ENCODE results near the gene RAB29. TPM values are rescaled to one million over a fixed set of nuclear protein-coding genes. Genes with fewer than 3 reads are reported as not detected.

RAB29 gene
- total RNA-seq, 4 donors from 2014 or later: 8.3 to 96.6 (median 22.0) TPM

DNA sequence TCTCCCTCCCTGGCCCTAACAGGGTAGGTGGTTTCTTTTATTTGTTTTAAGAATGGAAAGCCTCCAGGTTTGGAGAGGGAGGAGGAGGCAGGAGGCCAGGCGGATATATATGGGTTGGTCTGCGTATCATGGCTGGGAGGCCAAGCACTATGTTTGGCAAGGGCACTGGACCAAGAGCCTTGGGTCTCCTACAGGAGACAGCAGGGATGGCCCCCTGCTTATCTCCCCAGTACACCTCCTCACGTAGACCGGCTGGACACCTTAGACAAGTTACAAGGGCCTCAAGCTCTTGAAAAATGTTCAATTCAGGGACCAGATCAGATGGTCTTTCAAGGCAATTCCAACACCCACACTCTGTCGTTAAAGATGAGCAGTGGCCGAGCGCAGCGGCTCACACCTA is 26.8 kb upstream of the RAB29 start:
- no peak overlapping the region for H3K27ac ChIP-seq
- peaks cover 0 to 19% (median 0%) of the 10 kb centered on the region in 3 donors for H3K36me3 ChIP-seq
- DNase-seq: no peak
- no peaks in the 10 kb centered on the region for H3K9me3 ChIP-seq
- no peak overlapping the region for H3K4me3 ChIP-seq
- TF ChIP-seq POLR2A (IDR thresholded peaks at IDR 0.05): no peak
- TF ChIP-seq, protein P1, sequence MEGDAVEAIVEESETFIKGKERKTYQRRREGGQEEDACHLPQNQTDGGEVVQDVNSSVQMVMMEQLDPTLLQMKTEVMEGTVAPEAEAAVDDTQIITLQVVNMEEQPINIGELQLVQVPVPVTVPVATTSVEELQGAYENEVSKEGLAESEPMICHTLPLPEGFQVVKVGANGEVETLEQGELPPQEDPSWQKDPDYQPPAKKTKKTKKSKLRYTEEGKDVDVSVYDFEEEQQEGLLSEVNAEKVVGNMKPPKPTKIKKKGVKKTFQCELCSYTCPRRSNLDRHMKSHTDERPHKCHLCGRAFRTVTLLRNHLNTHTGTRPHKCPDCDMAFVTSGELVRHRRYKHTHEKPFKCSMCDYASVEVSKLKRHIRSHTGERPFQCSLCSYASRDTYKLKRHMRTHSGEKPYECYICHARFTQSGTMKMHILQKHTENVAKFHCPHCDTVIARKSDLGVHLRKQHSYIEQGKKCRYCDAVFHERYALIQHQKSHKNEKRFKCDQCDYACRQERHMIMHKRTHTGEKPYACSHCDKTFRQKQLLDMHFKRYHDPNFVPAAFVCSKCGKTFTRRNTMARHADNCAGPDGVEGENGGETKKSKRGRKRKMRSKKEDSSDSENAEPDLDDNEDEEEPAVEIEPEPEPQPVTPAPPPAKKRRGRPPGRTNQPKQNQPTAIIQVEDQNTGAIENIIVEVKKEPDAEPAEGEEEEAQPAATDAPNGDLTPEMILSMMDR (IDR thresholded peaks at IDR 0.05): no peak
- H3K4me1 ChIP-seq: peaks cover 0 to 10% (median 0%) of the 10 kb centered on the region in 4 donors
- H3K27me3 ChIP-seq: no peaks in the 10 kb centered on the region

DNA sequence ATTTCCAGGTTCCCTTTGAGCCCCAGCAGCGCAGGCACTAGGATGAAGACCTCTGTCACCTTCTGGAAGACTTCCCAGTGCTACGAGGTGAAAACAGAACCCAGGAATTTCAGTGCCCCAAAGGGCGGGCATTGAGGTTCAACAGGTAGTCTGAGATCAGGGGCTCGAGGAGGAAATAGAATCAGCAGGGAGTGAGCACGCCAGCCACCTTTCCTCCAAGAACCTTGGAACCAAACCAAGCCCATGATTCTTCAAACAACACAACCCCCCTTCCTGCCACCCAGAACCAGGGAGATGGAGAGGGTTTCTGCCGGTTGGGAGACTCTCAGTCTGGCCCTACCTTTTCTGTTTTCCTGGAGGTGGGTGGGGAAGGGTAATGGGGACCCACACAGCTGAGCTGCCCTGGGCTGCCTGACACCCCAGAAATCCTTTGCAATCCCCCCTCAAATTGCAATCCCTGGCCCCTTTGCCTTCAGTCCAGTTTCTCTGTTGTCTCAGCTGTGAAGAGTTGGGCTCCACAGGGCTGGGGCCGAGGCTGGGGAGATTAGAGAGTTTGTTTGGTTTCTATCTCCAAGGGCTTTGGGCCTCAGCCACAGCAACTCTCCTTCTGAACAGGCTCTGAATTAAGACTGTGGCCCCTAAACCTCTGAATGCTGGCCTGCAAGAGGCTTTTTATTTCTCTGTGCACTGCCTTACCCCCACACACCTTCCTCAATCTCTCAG is 25.9 kb upstream of the RAB29 start:
- Histone ChIP-seq H3K4me3 (no peak overlapping the region), H3K36me3 (peaks cover 0 to 22% (median 0%) of the 10 kb centered on the region in 3 donors), H3K27me3 (no peaks in the 10 kb centered on the region), H3K27ac (no peak overlapping the region), H3K4me1 (peaks cover 0 to 6% (median 0%) of the 10 kb centered on the region in 4 donors), H3K9me3 (no peaks in the 10 kb centered on the region)
- no peak for TF ChIP-seq POLR2A (IDR thresholded peaks at IDR 0.05)
- TF ChIP-seq, protein P1 (IDR thresholded peaks at IDR 0.05): no peak
- DNase-seq: no peak

DNA sequence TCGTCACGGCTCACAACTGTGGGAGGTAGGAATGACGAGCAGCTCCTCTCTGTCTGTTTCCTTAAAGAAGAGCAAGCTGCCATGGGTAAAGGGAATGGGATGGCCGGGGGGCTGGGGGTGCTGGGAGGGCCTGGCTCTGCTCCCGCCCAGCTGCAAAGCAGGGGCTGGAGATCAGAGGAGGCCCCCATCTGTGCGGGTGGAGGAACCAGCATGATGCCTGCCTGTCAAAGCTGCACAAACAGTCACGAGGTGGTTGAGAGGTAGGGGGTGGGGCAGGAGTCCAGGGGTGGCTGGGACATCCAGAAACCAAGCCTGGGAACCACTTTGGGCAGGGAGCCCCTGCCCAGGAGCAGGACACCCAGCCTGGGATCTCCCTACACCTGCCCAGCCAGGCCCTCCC is 25.1 kb upstream of the RAB29 start:
- H3K4me1 ChIP-seq: no peaks in the 10 kb centered on the region
- TF ChIP-seq, protein P1 (IDR thresholded peaks at IDR 0.05): no peak
- no peak for TF ChIP-seq POLR2A (IDR thresholded peaks at IDR 0.05)
- no peaks in the 10 kb centered on the region for H3K9me3 ChIP-seq
- DNase-seq: no peak
- no peaks in the 10 kb centered on the region for H3K27me3 ChIP-seq
- peaks cover 0 to 22% (median 0%) of the 10 kb centered on the region in 3 donors for H3K36me3 ChIP-seq
- no peak overlapping the region for H3K27ac ChIP-seq
- no peak overlapping the region for H3K4me3 ChIP-seq

DNA sequence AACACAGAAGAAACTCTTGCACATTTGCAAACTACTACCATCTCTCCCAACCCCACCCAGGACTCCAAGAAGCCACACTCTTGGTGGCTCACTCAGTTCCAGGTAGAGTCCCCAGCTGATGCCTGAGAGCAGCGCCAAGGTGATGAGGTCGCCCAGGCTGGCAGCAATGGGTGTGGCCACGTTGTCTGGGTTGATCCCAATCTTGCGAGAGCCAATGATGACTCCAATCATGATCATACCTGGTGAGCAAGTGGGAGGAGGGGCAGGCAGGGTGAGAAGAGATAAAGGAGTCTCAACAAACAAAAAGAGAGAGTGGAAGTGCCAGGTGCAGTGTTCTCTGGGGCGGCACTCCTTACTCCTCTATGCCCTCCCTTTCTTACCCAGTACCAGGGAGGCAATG is 23.3 kb upstream of the RAB29 start:
- H3K36me3 ChIP-seq: peaks cover 0 to 25% (median 0%) of the 10 kb centered on the region in 3 donors
- DNase-seq: no peak
- H3K4me1 ChIP-seq: no peaks in the 10 kb centered on the region
- no peaks in the 10 kb centered on the region for H3K9me3 ChIP-seq
- no peak overlapping the region for H3K4me3 ChIP-seq
- TF ChIP-seq, protein P1 (IDR thresholded peaks at IDR 0.05): no peak
- TF ChIP-seq POLR2A (IDR thresholded peaks at IDR 0.05): no peak
- no peaks in the 10 kb centered on the region for H3K27me3 ChIP-seq
- H3K27ac ChIP-seq: no peak overlapping the region

DNA sequence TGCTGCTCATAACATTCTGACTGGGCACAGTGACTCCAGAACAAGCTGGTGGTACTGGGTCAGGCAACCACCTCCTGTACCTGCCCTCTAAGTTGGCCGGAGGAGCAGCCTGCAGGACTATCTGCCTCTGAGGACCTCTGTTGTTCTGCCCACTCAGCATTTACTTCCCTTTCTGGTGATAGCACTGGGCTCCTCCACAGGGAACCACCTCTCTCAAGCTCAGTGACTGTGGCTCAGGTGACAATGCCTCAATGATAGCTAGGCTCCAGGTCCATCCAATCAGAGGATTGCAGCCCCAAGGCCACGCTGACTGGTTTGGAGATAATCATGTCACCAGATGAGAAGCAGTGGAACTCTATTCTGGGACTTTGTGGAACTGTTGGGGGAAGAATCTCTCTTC is 21.9 kb upstream of the RAB29 start:
- H3K4me1 ChIP-seq: no peaks in the 10 kb centered on the region
- no peaks in the 10 kb centered on the region for H3K9me3 ChIP-seq
- no peaks in the 10 kb centered on the region for H3K27me3 ChIP-seq
- no peak overlapping the region for H3K4me3 ChIP-seq
- peaks cover 0 to 25% (median 0%) of the 10 kb centered on the region in 3 donors for H3K36me3 ChIP-seq
- H3K27ac ChIP-seq: no peak overlapping the region
- no peak for DNase-seq
- TF ChIP-seq, protein P1 (IDR thresholded peaks at IDR 0.05): no peak
- no peak for TF ChIP-seq POLR2A (IDR thresholded peaks at IDR 0.05)

Measured in Peyer's patch (tissue), 4 donors.